Thyroid gland (tissue), 4 donors: Measurements from ENCODE around the gene POLD1.

Experiments
- POLR2A ChIP-seq, 2 donors: fragments of 450-650 bp; IDR thresholded peaks; one replicate each; pipeline ENCODE4 v1.6.1; 2017; ENCODE audit warnings: antibody characterized with exemption in 2 of 2, mild to moderate bottlenecking in 2 of 2, moderate library complexity in 1 of 2
- TF ChIP-seq, protein P1 (sequence below), 6 experiments: fragments of 200-600 bp in 3 of 6; fragments of 450-650 bp in 3 of 6; sonication (generic) in 3 of 6; IDR thresholded peaks; one replicate each; pipeline ENCODE4 v1.5.1; 2016 to 2019; ENCODE audit warnings: antibody characterized with exemption in 6 of 6, mild to moderate bottlenecking in 2 of 6, inconsistent platforms in 1 of 6, moderate library complexity in 1 of 6

- TF ChIP-seq, protein P1, sequence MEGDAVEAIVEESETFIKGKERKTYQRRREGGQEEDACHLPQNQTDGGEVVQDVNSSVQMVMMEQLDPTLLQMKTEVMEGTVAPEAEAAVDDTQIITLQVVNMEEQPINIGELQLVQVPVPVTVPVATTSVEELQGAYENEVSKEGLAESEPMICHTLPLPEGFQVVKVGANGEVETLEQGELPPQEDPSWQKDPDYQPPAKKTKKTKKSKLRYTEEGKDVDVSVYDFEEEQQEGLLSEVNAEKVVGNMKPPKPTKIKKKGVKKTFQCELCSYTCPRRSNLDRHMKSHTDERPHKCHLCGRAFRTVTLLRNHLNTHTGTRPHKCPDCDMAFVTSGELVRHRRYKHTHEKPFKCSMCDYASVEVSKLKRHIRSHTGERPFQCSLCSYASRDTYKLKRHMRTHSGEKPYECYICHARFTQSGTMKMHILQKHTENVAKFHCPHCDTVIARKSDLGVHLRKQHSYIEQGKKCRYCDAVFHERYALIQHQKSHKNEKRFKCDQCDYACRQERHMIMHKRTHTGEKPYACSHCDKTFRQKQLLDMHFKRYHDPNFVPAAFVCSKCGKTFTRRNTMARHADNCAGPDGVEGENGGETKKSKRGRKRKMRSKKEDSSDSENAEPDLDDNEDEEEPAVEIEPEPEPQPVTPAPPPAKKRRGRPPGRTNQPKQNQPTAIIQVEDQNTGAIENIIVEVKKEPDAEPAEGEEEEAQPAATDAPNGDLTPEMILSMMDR (IDR thresholded peaks at IDR 0.05): no peak
- TF ChIP-seq POLR2A (IDR thresholded peaks at IDR 0.05): no peak
Measured at GRCh38 chr19:50420127-50420526, 36.0 kb downstream of the POLD1 start.
